ENCODE data around the gene SBF2.
A peak's percentile ranks its signal among the peaks of the same experiment; 100 is the strongest.

SBF2 gene

DNA sequence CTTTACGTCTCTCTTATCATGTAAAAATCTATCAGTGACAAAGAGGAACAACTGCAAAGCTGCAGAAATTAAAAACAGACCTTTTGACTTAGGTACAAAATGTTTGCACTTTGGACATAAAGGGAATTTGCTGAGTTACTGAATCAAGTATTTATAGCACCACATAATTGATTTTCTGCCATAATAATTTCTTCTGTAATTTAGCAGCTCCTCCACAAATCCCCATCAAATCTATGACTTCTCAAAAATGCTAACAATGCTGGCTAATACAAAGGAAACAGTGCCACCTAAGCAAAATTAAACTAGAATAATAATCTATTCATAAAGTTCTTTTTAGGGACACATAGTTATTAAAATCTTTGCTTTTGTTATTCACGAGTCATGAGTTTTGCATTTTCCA is 415.1 kb downstream of the SBF2 start:
- no peaks in the 10 kb centered on the region for H3K79me2 ChIP-seq (ENCODE audit: control insufficient read depth, insufficient read depth, low read length, unreplicated experiment)
- no peak overlapping the region for H3K4me3 ChIP-seq (ENCODE audit: low read depth, low read length)
- peaks cover 3% of the 10 kb centered on the region; the same call in 1 of the 2 replicates for H3K36me3 ChIP-seq (ENCODE audit: insufficient read depth, low read length)
- no peaks in the 10 kb centered on the region for H3K4me1 ChIP-seq (ENCODE audit: control insufficient read depth, insufficient read depth, low read length, unreplicated experiment)
- H3K27me3 ChIP-seq (ENCODE audit: insufficient read depth, low read length) = no peaks in the 10 kb centered on the region
- H3K27ac ChIP-seq (ENCODE audit: low read depth, low read length) = no peak overlapping the region
- no peak overlapping the region for H2AFZ ChIP-seq (ENCODE audit: low read length, unreplicated experiment)

DNA sequence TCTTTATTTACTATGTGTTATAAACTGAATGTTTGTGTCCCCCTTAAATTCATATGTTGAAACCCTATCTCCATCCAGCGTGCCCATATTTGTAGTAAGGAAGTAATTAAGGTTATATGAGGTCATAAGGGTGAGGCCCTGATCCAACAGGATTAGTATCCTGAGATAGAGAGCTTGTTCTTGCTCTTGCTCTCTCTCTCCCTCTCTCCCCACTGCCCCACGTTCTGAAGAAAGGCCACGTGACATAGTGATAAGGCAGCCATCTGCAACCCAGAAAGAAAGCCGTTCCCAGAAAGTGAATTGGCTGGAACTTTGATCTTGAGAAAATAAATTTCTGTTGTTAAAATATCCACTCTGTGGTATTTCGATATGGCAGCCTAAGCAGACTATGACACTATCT is 417.7 kb downstream of the SBF2 start:
- Histone ChIP-seq H3K36me3 (ENCODE audit: insufficient read depth, low read length) (peaks cover 3% of the 10 kb centered on the region; the same call in 1 of the 2 replicates), H3K79me2 (ENCODE audit: control insufficient read depth, insufficient read depth, low read length, unreplicated experiment) (no peaks in the 10 kb centered on the region), H3K27ac (ENCODE audit: low read depth, low read length) (no peak overlapping the region), H3K4me1 (ENCODE audit: control insufficient read depth, insufficient read depth, low read length, unreplicated experiment) (no peaks in the 10 kb centered on the region), H2AFZ (ENCODE audit: low read length, unreplicated experiment) (no peak overlapping the region), H3K27me3 (ENCODE audit: insufficient read depth, low read length) (no peaks in the 10 kb centered on the region), H3K4me3 (ENCODE audit: low read depth, low read length) (no peak overlapping the region)

DNA sequence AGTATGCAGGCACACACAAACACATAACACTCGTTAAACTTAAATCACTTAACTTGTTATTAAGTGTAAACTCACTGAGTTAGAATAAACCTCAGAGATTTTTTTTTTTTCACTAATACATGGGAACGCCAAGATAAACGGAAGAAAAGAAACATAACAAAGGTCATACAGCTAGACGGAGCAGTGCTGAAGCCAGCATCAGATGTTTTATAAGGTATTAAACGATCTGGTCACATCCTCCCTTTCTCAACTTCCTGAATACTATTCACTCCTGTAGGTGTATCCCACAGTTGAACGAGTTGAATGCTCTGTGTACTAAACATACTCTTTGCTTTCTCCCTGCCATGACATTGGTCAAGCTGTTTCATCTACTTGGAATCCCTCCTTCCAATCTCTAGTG is 418.2 kb downstream of the SBF2 start:
- H3K4me3 ChIP-seq (ENCODE audit: low read depth, low read length) = no peak overlapping the region
- H3K4me1 ChIP-seq (ENCODE audit: control insufficient read depth, insufficient read depth, low read length, unreplicated experiment) = no peaks in the 10 kb centered on the region
- H2AFZ ChIP-seq (ENCODE audit: low read length, unreplicated experiment) = no peak overlapping the region
- no peaks in the 10 kb centered on the region for H3K27me3 ChIP-seq (ENCODE audit: insufficient read depth, low read length)
- H3K27ac ChIP-seq (ENCODE audit: low read depth, low read length) = no peak overlapping the region
- H3K36me3 ChIP-seq (ENCODE audit: insufficient read depth, low read length) = peaks cover 3% of the 10 kb centered on the region; the same call in 1 of the 2 replicates
- no peaks in the 10 kb centered on the region for H3K79me2 ChIP-seq (ENCODE audit: control insufficient read depth, insufficient read depth, low read length, unreplicated experiment)

DNA sequence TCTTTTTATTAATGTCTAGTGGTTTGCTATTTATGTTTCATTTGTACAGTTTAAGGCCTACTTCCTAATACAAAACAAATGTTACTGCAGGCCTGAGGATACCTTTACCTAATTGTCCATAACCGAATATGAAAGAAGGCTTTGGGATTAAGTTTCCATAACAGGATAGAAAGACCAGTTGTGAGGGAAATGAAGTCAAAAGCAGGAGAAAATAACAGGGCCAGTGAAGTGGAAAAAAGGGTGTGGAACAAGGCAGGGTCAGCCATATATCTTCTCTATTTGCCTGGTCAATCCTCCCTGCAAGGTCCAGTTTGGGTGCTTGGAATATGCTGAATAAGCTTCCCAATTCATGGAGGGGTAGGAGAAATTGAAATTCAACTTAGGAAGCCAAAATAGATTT is 418.6 kb downstream of the SBF2 start:
- Histone ChIP-seq H2AFZ (ENCODE audit: low read length, unreplicated experiment) (no peak overlapping the region), H3K4me3 (ENCODE audit: low read depth, low read length) (no peak overlapping the region), H3K4me1 (ENCODE audit: control insufficient read depth, insufficient read depth, low read length, unreplicated experiment) (no peaks in the 10 kb centered on the region), H3K36me3 (ENCODE audit: insufficient read depth, low read length) (peaks cover 3% of the 10 kb centered on the region; the same call in 1 of the 2 replicates), H3K27me3 (ENCODE audit: insufficient read depth, low read length) (no peaks in the 10 kb centered on the region), H3K27ac (ENCODE audit: low read depth, low read length) (no peak overlapping the region), H3K79me2 (ENCODE audit: control insufficient read depth, insufficient read depth, low read length, unreplicated experiment) (no peaks in the 10 kb centered on the region)

DNA sequence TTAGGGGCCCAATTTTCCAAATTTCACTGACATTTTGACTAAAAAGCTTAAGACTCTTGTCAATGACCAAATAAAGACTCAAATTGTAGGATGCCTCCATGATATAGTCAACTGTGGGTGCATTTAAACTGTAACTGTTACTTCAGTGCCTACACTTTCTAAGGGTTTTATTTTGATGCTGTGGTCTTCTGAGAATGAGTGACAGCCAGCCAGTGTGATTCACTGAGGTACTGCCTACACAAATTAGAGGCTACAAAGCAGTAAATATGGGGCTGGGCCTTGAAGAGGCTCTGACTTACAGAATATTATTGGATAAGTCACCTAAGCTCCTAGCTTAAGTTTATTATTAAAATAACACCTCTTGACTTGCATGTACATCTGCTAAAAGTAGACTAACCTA is 419.6 kb downstream of the SBF2 start:
- Histone ChIP-seq H3K4me3 (ENCODE audit: low read depth, low read length) (no peak overlapping the region), H3K79me2 (ENCODE audit: control insufficient read depth, insufficient read depth, low read length, unreplicated experiment) (no peaks in the 10 kb centered on the region), H3K27ac (ENCODE audit: low read depth, low read length) (no peak overlapping the region), H2AFZ (ENCODE audit: low read length, unreplicated experiment) (no peak overlapping the region), H3K27me3 (ENCODE audit: insufficient read depth, low read length) (no peaks in the 10 kb centered on the region), H3K4me1 (ENCODE audit: control insufficient read depth, insufficient read depth, low read length, unreplicated experiment) (no peaks in the 10 kb centered on the region), H3K36me3 (ENCODE audit: insufficient read depth, low read length) (peaks cover 3% of the 10 kb centered on the region; the same call in 1 of the 2 replicates)

DNA sequence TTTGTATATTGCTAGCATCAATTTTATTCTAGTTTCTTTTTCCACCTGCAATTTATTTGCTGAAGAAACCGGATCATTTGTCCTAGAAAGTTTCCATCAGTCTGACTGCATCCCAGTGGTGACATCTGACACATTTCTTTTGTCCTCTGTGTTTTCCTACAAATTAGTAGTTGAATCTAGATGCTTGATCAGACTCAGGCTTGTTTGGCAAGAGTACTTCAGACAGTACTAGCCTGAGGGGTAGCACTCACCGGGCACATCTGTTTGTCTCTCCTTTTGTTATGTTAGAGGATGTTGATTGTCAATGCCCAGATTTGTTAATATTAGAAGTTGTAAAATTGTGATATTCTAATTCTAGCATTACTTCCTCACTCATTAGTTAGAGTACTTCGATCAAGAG is 425.4 kb downstream of the SBF2 start:
- H3K4me1 ChIP-seq (ENCODE audit: control insufficient read depth, insufficient read depth, low read length, unreplicated experiment) = no peaks in the 10 kb centered on the region
- H3K27me3 ChIP-seq (ENCODE audit: insufficient read depth, low read length) = no peaks in the 10 kb centered on the region
- H2AFZ ChIP-seq (ENCODE audit: low read length, unreplicated experiment) = no peak overlapping the region
- H3K27ac ChIP-seq (ENCODE audit: low read depth, low read length) = no peak overlapping the region
- peaks cover 3% of the 10 kb centered on the region; the same call in 1 of the 2 replicates for H3K36me3 ChIP-seq (ENCODE audit: insufficient read depth, low read length)
- H3K4me3 ChIP-seq (ENCODE audit: low read depth, low read length) = no peak overlapping the region
- H3K79me2 ChIP-seq (ENCODE audit: control insufficient read depth, insufficient read depth, low read length, unreplicated experiment) = no peaks in the 10 kb centered on the region

DNA sequence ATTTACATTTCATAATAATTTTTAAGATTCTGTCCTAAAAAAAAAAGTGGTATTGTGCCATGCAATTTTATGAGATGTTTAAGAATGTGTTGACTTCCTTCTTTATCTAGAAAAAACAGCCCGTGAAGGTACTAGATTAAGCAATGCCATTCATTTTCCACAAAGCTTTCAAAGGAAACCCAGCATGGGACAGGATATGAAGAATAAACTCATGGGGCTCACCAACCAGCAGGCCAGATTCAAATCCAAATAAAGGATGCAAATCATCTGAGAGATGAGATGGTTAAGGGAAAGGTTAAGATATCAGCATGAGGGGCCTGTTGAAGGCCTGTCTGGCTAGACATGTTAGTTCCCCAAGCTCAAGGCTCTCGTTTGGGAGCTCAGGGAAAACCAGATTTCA is 431.0 kb downstream of the SBF2 start:
- Histone ChIP-seq H3K79me2 (ENCODE audit: control insufficient read depth, insufficient read depth, low read length, unreplicated experiment) (no peaks in the 10 kb centered on the region), H3K27me3 (ENCODE audit: insufficient read depth, low read length) (no peaks in the 10 kb centered on the region), H3K4me1 (ENCODE audit: control insufficient read depth, insufficient read depth, low read length, unreplicated experiment) (peaks cover 34% of the 10 kb centered on the region), H3K36me3 (ENCODE audit: insufficient read depth, low read length) (peaks cover 3% of the 10 kb centered on the region; the same call in 1 of the 2 replicates), H2AFZ (ENCODE audit: low read length, unreplicated experiment) (no peak overlapping the region), H3K4me3 (ENCODE audit: low read depth, low read length) (no peak overlapping the region), H3K27ac (ENCODE audit: low read depth, low read length) (peak overlapping the region; percentile 38)

DNA sequence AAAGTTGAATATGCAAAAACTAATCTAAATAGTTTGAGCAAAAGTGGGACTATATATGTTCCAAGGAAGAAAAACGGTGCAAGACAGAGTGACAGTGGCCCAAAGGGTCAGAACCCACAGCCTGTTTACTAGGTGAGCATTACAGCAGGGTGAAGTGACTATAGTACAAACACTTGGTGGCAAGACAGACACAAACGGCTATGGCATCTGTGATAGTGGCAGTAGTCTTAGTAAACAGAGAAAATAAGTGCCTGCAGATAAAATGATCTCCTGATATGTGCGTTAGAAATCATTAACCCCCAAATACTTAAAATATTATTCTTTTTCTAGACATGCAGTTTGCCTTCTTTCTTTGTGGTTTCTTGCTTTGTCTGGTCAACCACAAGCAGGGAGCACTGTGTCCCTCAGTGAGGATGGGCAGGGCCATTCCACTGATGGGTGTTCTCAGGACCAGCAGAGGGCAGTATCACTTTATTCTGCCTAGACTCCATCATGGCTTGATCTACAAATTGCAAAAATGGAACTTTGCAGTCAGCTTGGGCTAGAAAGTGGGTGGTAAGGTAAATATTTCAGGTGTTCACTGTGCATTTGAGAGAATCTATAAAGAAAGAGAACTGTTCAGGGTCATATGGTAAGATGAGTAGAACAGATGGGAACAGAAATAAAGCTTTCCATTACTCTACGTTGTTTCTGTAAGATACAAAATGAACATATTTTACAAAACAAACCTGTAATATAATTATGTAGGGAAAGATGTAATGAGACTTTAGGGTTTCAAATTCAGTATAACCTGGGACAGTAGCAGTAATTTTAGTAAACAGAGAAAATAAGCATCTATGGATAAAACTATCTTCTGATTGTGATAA is 431.9 kb downstream of the SBF2 start:
- Histone ChIP-seq H3K4me3 (ENCODE audit: low read depth, low read length) (no peak overlapping the region), H3K4me1 (ENCODE audit: control insufficient read depth, insufficient read depth, low read length, unreplicated experiment) (peaks cover 39% of the 10 kb centered on the region), H3K36me3 (ENCODE audit: insufficient read depth, low read length) (peaks cover 3% of the 10 kb centered on the region; the same call in 1 of the 2 replicates), H3K79me2 (ENCODE audit: control insufficient read depth, insufficient read depth, low read length, unreplicated experiment) (no peaks in the 10 kb centered on the region), H2AFZ (ENCODE audit: low read length, unreplicated experiment) (no peak overlapping the region), H3K27ac (ENCODE audit: low read depth, low read length) (no peak overlapping the region; the same call in 1 of the 2 replicates), H3K27me3 (ENCODE audit: insufficient read depth, low read length) (no peaks in the 10 kb centered on the region)

DNA sequence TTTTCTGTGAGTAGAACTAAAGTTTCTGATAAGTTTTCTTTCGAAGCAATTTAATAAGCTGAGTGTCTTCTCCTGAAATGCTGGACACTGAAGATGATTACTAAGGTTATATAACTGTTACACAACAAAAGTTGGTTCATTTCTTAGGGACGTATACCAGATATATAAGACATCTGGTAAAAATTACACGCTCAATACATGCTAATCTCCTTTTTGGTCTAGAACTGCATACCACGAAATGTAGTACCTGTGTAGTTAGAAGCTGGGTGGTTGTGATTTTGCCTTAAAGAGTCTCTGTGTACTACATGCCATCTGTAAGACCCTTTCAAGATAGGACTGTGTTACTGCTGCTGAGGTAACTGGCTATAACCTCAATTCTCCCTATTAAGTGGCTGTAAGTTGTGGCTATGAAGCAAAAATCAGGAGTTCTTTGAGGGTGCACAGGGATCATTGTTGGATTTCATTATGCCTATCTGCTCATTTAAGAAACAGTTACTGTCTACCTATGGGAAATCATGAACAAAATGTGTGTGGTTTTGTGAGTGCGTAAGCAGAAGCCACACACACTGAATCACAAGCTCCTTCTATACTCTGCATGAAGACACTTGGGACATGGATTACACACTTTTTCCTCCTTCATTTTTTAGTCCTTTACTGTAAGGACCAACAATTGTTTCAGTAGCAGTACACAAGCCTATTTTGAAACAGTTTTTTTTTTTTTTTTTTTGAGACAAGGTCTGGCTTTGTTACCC is 434.3 kb downstream of the SBF2 start:
- no peak overlapping the region for H2AFZ ChIP-seq (ENCODE audit: low read length, unreplicated experiment)
- peaks cover 49% of the 10 kb centered on the region for H3K4me1 ChIP-seq (ENCODE audit: control insufficient read depth, insufficient read depth, low read length, unreplicated experiment)
- H3K27ac ChIP-seq (ENCODE audit: low read depth, low read length) = no peak overlapping the region

DNA sequence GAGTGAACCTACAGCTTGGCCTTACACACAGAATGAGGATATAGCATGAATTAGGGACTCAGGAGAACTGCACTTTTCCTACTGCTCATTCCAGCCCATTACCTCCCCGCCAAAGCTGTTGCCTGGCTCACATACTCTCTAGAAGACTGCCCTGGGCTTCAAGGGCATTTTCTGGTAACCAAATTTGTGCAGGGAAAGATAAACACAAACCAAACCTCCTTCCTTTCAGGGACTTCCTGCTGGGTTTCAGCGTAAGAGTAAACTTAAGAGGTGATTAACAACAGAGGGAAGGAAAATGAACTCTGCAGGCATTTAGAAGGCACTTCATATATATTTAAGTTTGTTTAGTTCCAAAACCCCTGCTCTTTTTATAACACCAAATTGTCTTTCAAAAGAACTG is 435.2 kb downstream of the SBF2 start:
- Histone ChIP-seq H3K27ac (ENCODE audit: low read depth, low read length) (no peak overlapping the region), H3K4me3 (ENCODE audit: low read depth, low read length) (no peak overlapping the region), H3K27me3 (ENCODE audit: insufficient read depth, low read length) (no peaks in the 10 kb centered on the region), H3K36me3 (ENCODE audit: insufficient read depth, low read length) (peaks cover 14% of the 10 kb centered on the region), H2AFZ (ENCODE audit: low read length, unreplicated experiment) (no peak overlapping the region), H3K4me1 (ENCODE audit: control insufficient read depth, insufficient read depth, low read length, unreplicated experiment) (peaks cover 49% of the 10 kb centered on the region), H3K79me2 (ENCODE audit: control insufficient read depth, insufficient read depth, low read length, unreplicated experiment) (no peaks in the 10 kb centered on the region)

More for the DNA sequence above, 434.3 kb downstream of the SBF2 start:
- Histone ChIP-seq H3K36me3 (ENCODE audit: insufficient read depth, low read length) (peaks cover 14% of the 10 kb centered on the region), H3K79me2 (ENCODE audit: control insufficient read depth, insufficient read depth, low read length, unreplicated experiment) (no peaks in the 10 kb centered on the region), H3K27me3 (ENCODE audit: insufficient read depth, low read length) (no peaks in the 10 kb centered on the region), H3K4me3 (ENCODE audit: low read depth, low read length) (no peak overlapping the region)
